Hepatocyte (in vitro differentiated cells): ENCODE measurements around the gene ZNF511. TPM values are rescaled to one million over a fixed set of nuclear protein-coding genes. Genes with fewer than 3 reads are reported as not detected.

Experiments used
- DNase-seq: peaks from one replicate; pipeline ENCODE4 v3.0.0-alpha.2; 2016; ENCODE audit warnings: low spot score
- H2AFZ ChIP-seq: fragments of 200-600 bp; sonication (generic); 2 replicates; pipeline ENCODE4 v1.6.0; 2016; ENCODE audit warnings: antibody characterized with exemption, mild to moderate bottlenecking
- H3K27ac ChIP-seq: fragments of 200-600 bp; sonication (generic); 2 replicates; pipeline ENCODE4 v1.5.1; 2016; ENCODE audit warnings: mild to moderate bottlenecking
- H3K27me3 ChIP-seq: fragments of 200-600 bp; sonication (generic); 2 replicates; pipeline ENCODE4 v1.6.1; 2016
- H3K36me3 ChIP-seq: fragments of 200-600 bp; sonication (generic); replicated peaks from 2 replicates; pipeline ENCODE4 v1.5.1; 2016; ENCODE audit warnings: low read depth; ENCODE audit not compliant: insufficient read depth
- H3K4me1 ChIP-seq: fragments of 200-600 bp; sonication (generic); 2 replicates; pipeline ENCODE4 v1.5.1; 2016; ENCODE audit warnings: mild to moderate bottlenecking, moderate library complexity; ENCODE audit not compliant: insufficient read depth
- H3K4me2 ChIP-seq: fragments of 200-600 bp; sonication (generic); 2 replicates; pipeline ENCODE4 v1.6.0; 2016
- H3K4me3 ChIP-seq: fragments of 200-600 bp; sonication (generic); 2 replicates; pipeline ENCODE4 v1.5.1; 2016; ENCODE audit warnings: mild to moderate bottlenecking
- H3K79me2 ChIP-seq: fragments of 200-600 bp; sonication (generic); 2 replicates; pipeline ENCODE4 v1.6.0; 2017; ENCODE audit warnings: mild to moderate bottlenecking
- H3K9me2 ChIP-seq: fragments of 200-600 bp; sonication (generic); replicated peaks from 2 replicates; pipeline ENCODE4 v1.6.0; 2017; ENCODE audit warnings: mild to moderate bottlenecking; ENCODE audit not compliant: insufficient read depth
- H3K9me3 ChIP-seq: fragments of 200-600 bp; sonication (generic); 2 replicates; pipeline ENCODE4 v1.5.1; 2016; ENCODE audit warnings: low read depth, mild to moderate bottlenecking
- H4K20me1 ChIP-seq: fragments of 200-600 bp; sonication (generic); 2 replicates; pipeline ENCODE4 v1.6.0; 2016; ENCODE audit warnings: mild to moderate bottlenecking; ENCODE audit not compliant: insufficient read depth, poor library complexity, severe bottlenecking
- CTCF ChIP-seq: fragments of 200-600 bp; sonication (generic); IDR thresholded peaks from 2 replicates; pipeline ENCODE4 v1.5.1; 2016; ENCODE audit warnings: antibody characterized with exemption, mild to moderate bottlenecking; ENCODE audit not compliant: poor library complexity
- EZH2 ChIP-seq: fragments of 200-600 bp; sonication (generic); IDR thresholded peaks from 2 replicates; pipeline ENCODE4 v1.6.1; 2016; ENCODE audit warnings: antibody characterized with exemption, mild to moderate bottlenecking, borderline replicate concordance
- EZH2phosphoT487 ChIP-seq: fragments of 200-600 bp; sonication (generic); IDR thresholded peaks from one replicate; pipeline ENCODE4 v1.6.1; 2018; ENCODE audit warnings: antibody characterized with exemption, mild to moderate bottlenecking, low read depth, moderate library complexity; ENCODE audit not compliant: unreplicated experiment, severe bottlenecking
- WGBS: methylation state at CpG from one replicate; pipeline ENCODE4 v1.1.6; 2016; ENCODE audit warnings: low lambda C conversion rate; ENCODE audit errors: missing lambda C conversion rate; 5-methylcytosine and 5-hydroxymethylcytosine counted together
- polyA plus RNA-seq: library from polyadenylated mRNA; unstranded; fragments of >200 nt; fragmentation: Nextera tagmentation; extraction: Ambion mirVana; gene quantifications from 2 replicates; pipeline ENCODE4 v1.2.1, GENCODE V29; 2016
- total RNA-seq: library from RNA; depleted of rRNA; stranded (reverse); fragments of >200 nt; gene quantifications from 2 replicates; pipeline ENCODE4 v1.2.3, GENCODE V29; 2014

Gene ZNF511
- total and polyA plus RNA-seq, 2 experiments from 2014 or later = 36.9 to 56.9 TPM

DNA sequence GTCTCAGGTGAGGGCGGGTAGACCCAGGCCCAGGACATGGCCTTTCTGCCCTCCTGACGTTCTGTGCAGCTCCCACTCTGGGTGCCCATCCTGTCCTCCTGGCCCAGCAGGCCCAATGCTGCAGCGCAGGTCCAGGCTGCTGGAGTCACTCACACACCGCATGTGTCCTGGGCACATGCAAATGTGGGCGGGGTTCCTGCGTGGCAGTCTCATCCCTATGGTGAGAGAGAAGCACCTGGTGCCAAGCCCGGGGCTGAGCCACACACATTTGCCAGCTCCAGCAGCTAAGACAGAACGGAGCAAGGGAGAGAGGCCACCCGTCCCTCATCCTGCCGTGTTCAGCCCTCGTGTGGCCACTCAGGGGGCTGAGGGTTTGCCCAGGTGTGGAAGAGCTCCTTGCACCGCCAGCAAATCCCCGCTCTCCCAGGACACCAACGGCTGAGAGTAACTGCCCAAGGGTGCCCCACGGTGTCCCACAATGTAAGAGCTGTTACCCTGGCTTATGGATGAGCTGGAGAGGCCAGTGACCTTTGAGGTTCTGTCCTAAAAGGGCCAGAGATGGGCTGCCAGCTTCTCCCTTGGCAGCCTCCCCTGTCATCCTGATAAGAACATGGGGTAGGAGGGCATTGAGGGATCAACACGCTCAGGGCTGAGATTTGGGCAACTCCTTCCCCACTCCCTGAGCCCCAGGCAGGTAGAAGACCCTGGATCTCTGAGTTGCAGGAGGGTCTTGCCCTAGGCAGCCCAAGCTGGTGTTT is 44.7 kb downstream of the ZNF511 start:
- Histone ChIP-seq H3K4me3 (no peak overlapping the region), H2AFZ (no peak overlapping the region), H3K4me1 (peaks cover 12% of the 10 kb centered on the region), H3K9me2 (no peaks in the 10 kb centered on the region), H3K36me3 (no peaks in the 10 kb centered on the region), H3K9me3 (no peaks in the 10 kb centered on the region), H3K27me3 (no peaks in the 10 kb centered on the region), H3K4me2 (no peak overlapping the region), H4K20me1 (no peaks in the 10 kb centered on the region), H3K27ac (no peak overlapping the region), H3K79me2 (no peaks in the 10 kb centered on the region)
- 78% methylated on average over 16 of the region's 16 CpGs for WGBS
- TF ChIP-seq EZH2 (no peak), CTCF (no peak), EZH2phosphoT487 (no peak)
- no peak for DNase-seq

DNA sequence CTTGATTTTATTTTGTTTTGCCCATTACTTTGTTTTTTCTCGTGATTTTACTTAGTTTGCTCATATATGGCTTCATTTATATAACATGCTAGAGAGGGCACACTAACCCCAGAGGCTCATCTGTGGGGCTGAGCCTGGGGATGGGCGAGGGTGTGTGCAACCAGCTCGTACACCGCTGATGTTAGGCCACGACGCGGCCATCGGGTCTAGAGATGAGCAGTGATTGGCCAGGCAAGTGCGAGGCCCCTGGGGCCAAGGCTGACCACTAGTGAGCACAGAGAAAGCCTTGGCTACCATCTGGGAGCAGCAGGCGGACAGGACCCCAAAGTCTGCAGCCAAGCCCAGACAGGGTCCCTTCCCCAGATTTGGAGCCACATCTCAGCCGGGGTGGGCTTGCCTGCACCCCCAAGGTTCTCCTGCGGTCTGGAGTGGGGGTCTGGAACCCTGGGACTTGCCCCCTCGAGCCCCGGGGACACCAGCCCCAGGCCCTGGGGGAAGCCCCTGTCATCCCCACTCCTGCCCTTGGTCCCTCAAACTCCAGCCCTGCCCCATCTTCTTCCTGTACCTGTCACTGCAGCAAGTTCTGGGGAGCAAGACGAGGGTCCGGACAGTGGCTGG is 45.4 kb downstream of the ZNF511 start:
- DNase-seq = no peak
- no peaks in the 10 kb centered on the region for H3K36me3 ChIP-seq
- H3K9me2 ChIP-seq = no peaks in the 10 kb centered on the region
- H3K4me2 ChIP-seq = no peak overlapping the region
- no peak overlapping the region for H3K27ac ChIP-seq
- H3K4me3 ChIP-seq = no peak overlapping the region
- TF ChIP-seq EZH2phosphoT487 (no peak), CTCF (no peak), EZH2 (no peak)
- no peaks in the 10 kb centered on the region for H3K9me3 ChIP-seq
- H2AFZ ChIP-seq = no peak overlapping the region
- H3K79me2 ChIP-seq = no peaks in the 10 kb centered on the region
- WGBS = 95% methylated on average over 13 of the region's 16 CpGs
- H4K20me1 ChIP-seq = no peaks in the 10 kb centered on the region
- H3K27me3 ChIP-seq = no peaks in the 10 kb centered on the region
- peaks cover 12% of the 10 kb centered on the region for H3K4me1 ChIP-seq

DNA sequence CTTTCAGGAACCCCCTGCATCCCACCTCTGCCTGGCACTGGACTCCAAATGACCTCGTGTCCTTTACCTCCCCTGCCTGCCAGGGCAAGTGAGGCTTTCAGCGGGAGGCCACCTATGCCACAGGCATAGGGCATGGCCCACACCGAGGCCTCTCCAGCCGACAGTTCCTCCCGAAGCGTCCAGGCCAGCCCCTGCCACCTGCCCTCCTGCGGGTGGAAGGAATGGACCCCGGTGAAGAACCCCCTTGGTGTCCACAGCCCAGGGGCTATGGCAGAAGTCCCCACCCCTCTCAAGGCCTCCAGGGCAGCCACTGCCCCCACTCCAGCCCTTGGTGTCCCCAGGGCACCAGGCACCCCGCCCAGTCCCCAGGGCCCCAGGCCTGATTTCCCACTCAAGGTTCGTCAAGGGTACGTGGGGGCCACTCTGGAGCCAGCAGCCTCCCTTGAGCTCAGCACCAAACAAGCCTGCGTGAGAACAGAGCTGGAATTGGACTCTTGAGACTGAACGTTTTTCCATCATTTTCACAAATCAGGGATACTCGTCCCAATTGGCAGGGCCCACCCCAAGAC is 46.0 kb downstream of the ZNF511 start:
- Histone ChIP-seq H3K79me2 (no peaks in the 10 kb centered on the region), H4K20me1 (no peaks in the 10 kb centered on the region), H3K36me3 (no peaks in the 10 kb centered on the region), H3K4me3 (no peak overlapping the region), H3K9me2 (no peaks in the 10 kb centered on the region), H3K27ac (no peak overlapping the region), H3K9me3 (no peaks in the 10 kb centered on the region), H3K4me2 (no peak overlapping the region), H3K27me3 (no peaks in the 10 kb centered on the region), H3K4me1 (peaks cover 12% of the 10 kb centered on the region), H2AFZ (no peak overlapping the region)
- no peak for DNase-seq
- over 99% methylated on average over 13 of the region's 14 CpGs for WGBS
- TF ChIP-seq EZH2phosphoT487 (no peak), EZH2 (no peak), CTCF (no peak)
